Panc1 (cell line): ENCODE results near the gene ENTPD1. TPM values are rescaled to one million over a fixed set of nuclear protein-coding genes. Genes with fewer than 3 reads are reported as not detected.

ENCODE experiments used
- ATAC-seq: fragments of 200-7000 bp; cut with Tn5 transposase; 2 replicates; pipeline ENCODE4 v1.9.1; 2020; ENCODE audit warnings: mild to moderate bottlenecking, moderate library complexity
- BruUV-seq: library from RNA; stranded (reverse); fragments of 400-500 nt; replicated peaks from 2 replicates; lab custom pipeline; 2021; lab: Mats Ljungman, UMichigan
- CTCF ChIA-PET: fragments of 300-600 bp; sonication (Branson Sonifier 250); formaldehyde crosslinking; loops from one replicate; lab custom pipeline; 2022; ENCODE audit warnings: antibody characterized with exemption; lab: Charles Lee
- POLR2A ChIA-PET: fragments of 300-600 bp; sonication (Branson Sonifier 250); formaldehyde crosslinking; loops from one replicate; lab custom pipeline; 2022; ENCODE audit warnings: antibody characterized with exemption; lab: Charles Lee
- DNase-seq: peaks from one replicate; pipeline ENCODE4 v3.0.0-alpha.2; 2010; ENCODE audit warnings: low read depth, low spot score
- H3K27ac ChIP-seq: 2 replicates; pipeline ENCODE4 v1.5.1; 2011; ENCODE audit warnings: mild to moderate bottlenecking, low read length, inconsistent platforms
- H3K27me3 ChIP-seq: fragments of 200-500 bp; sonication (Bioruptor generic); 2 replicates; pipeline ENCODE4 v1.6.0; 2014; ENCODE audit warnings: low read length, inconsistent platforms; ENCODE audit not compliant: control insufficient read depth, insufficient read depth
- H3K36me3 ChIP-seq: fragments of 200-500 bp; sonication (Bioruptor generic); 2 replicates; pipeline ENCODE4 v1.5.1; 2014; ENCODE audit warnings: inconsistent platforms, mild to moderate bottlenecking, low read length, moderate library complexity; ENCODE audit not compliant: control insufficient read depth, insufficient read depth
- H3K4me1 ChIP-seq: 2 replicates; pipeline ENCODE4 v1.5.1; 2011; ENCODE audit warnings: inconsistent platforms, mild to moderate bottlenecking, low read length, moderate library complexity; ENCODE audit not compliant: control insufficient read depth, insufficient read depth
- H3K4me3 ChIP-seq, 2 experiments: 2 replicates each; pipeline ENCODE4 v1.5.1; 2011 to 2012; ENCODE audit warnings: low read depth in 2 of 2, low read length in 2 of 2, mild to moderate bottlenecking in 2 of 2, inconsistent platforms in 1 of 2, moderate library complexity in 1 of 2
- H3K9me3 ChIP-seq: fragments of 200-500 bp; sonication (Bioruptor generic); 2 replicates; pipeline ENCODE4 v1.5.1; 2014; ENCODE audit warnings: low read depth, mild to moderate bottlenecking, inconsistent platforms, low read length, moderate library complexity; ENCODE audit not compliant: control insufficient read depth, insufficient read depth
- POLR2AphosphoS5 ChIP-seq: IDR thresholded peaks from 2 replicates; pipeline ENCODE4 v1.6.1; 2012; ENCODE audit warnings: mild to moderate bottlenecking, low read depth, low read length, moderate library complexity
- SIN3A ChIP-seq: IDR thresholded peaks from 2 replicates; pipeline ENCODE4 v1.6.1; 2012; ENCODE audit warnings: low read depth, mild to moderate bottlenecking, low read length, moderate library complexity, borderline replicate concordance; ENCODE audit not compliant: insufficient read depth
- TCF7L2 ChIP-seq: IDR thresholded peaks from 2 replicates; pipeline ENCODE4 v1.6.1; 2011; ENCODE audit warnings: mild to moderate bottlenecking, low read depth, low read length, inconsistent platforms
- in situ Hi-C: cut with HindIII; loops from 2 replicates; pipeline ENCODE4 v1.10.0; 2016; ENCODE audit warnings: low sequenced_read_pairs, low pct_unique_long_range_greater_than_20kb
- intact Hi-C: fragments of 100-400 bp; cut with micrococcal nuclease; formaldehyde crosslinking; loops from one replicate; pipeline ENCODE4 v1.10.0; 2022; ENCODE audit not compliant: unreplicated experiment
- total RNA-seq: library from RNA; stranded (reverse); gene quantifications from one replicate; pipeline ENCODE4 v1.2.1, GENCODE V29; 2021; ENCODE audit not compliant: unreplicated experiment
- TF ChIP-seq, protein P1 (sequence below): fragments of 450-650 bp; IDR thresholded peaks from 2 replicates; pipeline ENCODE4 v1.5.1; 2017; ENCODE audit warnings: mild to moderate bottlenecking
- TF ChIP-seq, protein P2 (sequence below), 2 experiments: IDR thresholded peaks; 2 replicates each; pipeline ENCODE4 v1.6.1; 2011 to 2012; ENCODE audit warnings: low read depth in 2 of 2, control low read depth in 1 of 2, low read length in 1 of 2, mild to moderate bottlenecking in 1 of 2, moderate library complexity in 1 of 2; ENCODE audit not compliant: insufficient read depth in 1 of 2

Gene ENTPD1
- total RNA-seq, 1 experiment from 2014 or later = 0.31 TPM

DNA sequence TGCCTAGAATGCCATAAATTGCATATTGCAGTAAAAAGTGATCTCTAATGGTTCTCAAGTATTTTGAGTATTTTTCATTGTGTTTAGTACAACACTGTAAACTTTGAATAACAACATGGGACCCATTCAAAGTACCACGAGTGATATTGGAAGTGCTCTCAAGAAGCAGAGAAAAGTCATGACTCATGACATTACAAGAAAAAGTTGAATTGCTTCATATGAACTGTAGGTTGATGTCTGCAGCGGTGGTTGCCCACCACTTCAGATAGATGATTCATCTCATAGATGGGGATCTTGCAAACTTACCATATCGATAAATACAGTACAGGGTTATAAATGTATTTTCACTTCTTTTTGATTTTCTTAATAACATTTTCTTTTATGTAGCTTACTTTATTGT is 33.9 kb downstream of the ENTPD1 start:
- intact Hi-C loops (no loop called here), in situ Hi-C loops (no loop called here)
- ATAC-seq (no peak), DNase-seq (no peak)
- H3K27ac ChIP-seq = no peak overlapping the region
- peaks cover 5% of the 10 kb centered on the region; the same call in 1 of the 2 replicates for H3K27me3 ChIP-seq
- CTCF ChIA-PET = no interaction called here
- POLR2A ChIA-PET = no interaction called here
- H3K4me1 ChIP-seq = no peaks in the 10 kb centered on the region
- no peaks in the 10 kb centered on the region for H3K9me3 ChIP-seq
- no peaks in the 10 kb centered on the region for H3K36me3 ChIP-seq
- no peak overlapping the region for H3K4me3 ChIP-seq
- TF ChIP-seq, protein P1, sequence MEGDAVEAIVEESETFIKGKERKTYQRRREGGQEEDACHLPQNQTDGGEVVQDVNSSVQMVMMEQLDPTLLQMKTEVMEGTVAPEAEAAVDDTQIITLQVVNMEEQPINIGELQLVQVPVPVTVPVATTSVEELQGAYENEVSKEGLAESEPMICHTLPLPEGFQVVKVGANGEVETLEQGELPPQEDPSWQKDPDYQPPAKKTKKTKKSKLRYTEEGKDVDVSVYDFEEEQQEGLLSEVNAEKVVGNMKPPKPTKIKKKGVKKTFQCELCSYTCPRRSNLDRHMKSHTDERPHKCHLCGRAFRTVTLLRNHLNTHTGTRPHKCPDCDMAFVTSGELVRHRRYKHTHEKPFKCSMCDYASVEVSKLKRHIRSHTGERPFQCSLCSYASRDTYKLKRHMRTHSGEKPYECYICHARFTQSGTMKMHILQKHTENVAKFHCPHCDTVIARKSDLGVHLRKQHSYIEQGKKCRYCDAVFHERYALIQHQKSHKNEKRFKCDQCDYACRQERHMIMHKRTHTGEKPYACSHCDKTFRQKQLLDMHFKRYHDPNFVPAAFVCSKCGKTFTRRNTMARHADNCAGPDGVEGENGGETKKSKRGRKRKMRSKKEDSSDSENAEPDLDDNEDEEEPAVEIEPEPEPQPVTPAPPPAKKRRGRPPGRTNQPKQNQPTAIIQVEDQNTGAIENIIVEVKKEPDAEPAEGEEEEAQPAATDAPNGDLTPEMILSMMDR = no peak
- TF ChIP-seq POLR2AphosphoS5 (no peak), TCF7L2 (no peak)
- BruUV-seq = no TSS peak

DNA sequence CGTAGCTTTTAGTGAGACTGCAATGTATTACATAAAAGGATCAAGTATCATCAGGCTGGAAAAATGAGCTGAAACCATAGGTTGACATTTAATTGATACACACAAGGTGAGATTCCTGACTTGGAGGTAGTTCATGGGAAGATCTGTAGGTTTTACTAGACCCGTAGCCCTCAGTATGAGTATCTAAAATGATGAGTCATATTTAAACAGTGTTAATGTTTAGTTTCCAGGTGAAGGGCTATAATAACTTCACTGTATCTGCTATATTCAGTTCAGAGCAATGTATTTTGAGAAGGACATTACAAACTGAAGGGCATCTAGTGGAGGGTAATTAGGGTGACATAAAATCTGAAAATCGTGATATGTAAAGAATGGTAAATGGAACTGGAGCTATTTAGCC is 35.0 kb downstream of the ENTPD1 start:
- H3K27me3 ChIP-seq = peaks cover 7% of the 10 kb centered on the region; the same call in 1 of the 2 replicates
- CTCF ChIA-PET = no interaction called here
- DNase-seq (no peak), ATAC-seq (no peak)
- H3K36me3 ChIP-seq = no peaks in the 10 kb centered on the region
- POLR2A ChIA-PET = interaction anchor here (0.7 kb wide), 1 partner anchor 9 kb away, joined by 3 read pairs; no protein-coding TSS in a partner anchor
- no peaks in the 10 kb centered on the region for H3K9me3 ChIP-seq
- BruUV-seq = no TSS peak
- no peak overlapping the region for H3K4me3 ChIP-seq
- intact Hi-C loops (no loop called here), in situ Hi-C loops (no loop called here)
- no peak overlapping the region for H3K27ac ChIP-seq
- TF ChIP-seq TCF7L2 (no peak), POLR2AphosphoS5 (no peak)
- TF ChIP-seq, protein P1 = no peak
- no peaks in the 10 kb centered on the region for H3K4me1 ChIP-seq

DNA sequence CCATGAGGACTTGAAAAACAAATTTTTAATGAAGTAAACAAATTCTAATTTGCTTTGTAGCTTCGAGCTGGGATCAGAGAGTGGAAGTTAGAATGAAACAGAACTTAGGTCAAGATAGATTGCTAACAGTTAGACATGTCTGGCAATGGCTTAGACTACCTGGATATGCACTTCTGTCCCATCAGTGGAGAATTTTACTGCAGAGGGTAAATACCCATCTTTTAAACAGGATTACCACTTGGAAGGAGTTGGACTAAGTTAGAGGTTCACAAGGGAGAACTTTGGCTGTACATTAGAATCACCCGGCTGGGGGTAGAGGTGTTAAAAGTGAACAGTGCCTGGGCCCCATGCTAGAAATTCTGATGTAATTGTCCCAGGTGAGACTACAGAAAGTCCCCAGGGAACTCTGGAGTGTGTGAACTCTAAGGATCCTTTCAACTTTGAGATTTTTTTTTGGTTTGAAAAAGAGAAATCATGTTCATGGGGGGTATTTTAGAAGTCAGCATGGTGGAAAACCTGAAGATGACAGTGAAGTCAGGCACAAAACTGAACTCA is 35.5 kb downstream of the ENTPD1 start:
- ATAC-seq (no peak), DNase-seq (no peak)
- CTCF ChIA-PET = no interaction called here
- intact Hi-C loops = no loop called here
- no peaks in the 10 kb centered on the region for H3K36me3 ChIP-seq
- no peak overlapping the region for H3K27ac ChIP-seq
- H3K27me3 ChIP-seq = peaks cover 9% of the 10 kb centered on the region; the same call in 1 of the 2 replicates
- H3K4me3 ChIP-seq = no peak overlapping the region
- BruUV-seq = no TSS peak
- POLR2A ChIA-PET = interaction anchor here (0.7 kb wide), 1 partner anchor 9 kb away, joined by 3 read pairs; no protein-coding TSS in a partner anchor
- H3K9me3 ChIP-seq = no peaks in the 10 kb centered on the region
- H3K4me1 ChIP-seq = no peaks in the 10 kb centered on the region
- in situ Hi-C loops = no loop called here
- no peak for TF ChIP-seq SIN3A
- TF ChIP-seq TCF7L2 = no peak
- TF ChIP-seq, protein P1 = no peak
- TF ChIP-seq, protein P2, sequence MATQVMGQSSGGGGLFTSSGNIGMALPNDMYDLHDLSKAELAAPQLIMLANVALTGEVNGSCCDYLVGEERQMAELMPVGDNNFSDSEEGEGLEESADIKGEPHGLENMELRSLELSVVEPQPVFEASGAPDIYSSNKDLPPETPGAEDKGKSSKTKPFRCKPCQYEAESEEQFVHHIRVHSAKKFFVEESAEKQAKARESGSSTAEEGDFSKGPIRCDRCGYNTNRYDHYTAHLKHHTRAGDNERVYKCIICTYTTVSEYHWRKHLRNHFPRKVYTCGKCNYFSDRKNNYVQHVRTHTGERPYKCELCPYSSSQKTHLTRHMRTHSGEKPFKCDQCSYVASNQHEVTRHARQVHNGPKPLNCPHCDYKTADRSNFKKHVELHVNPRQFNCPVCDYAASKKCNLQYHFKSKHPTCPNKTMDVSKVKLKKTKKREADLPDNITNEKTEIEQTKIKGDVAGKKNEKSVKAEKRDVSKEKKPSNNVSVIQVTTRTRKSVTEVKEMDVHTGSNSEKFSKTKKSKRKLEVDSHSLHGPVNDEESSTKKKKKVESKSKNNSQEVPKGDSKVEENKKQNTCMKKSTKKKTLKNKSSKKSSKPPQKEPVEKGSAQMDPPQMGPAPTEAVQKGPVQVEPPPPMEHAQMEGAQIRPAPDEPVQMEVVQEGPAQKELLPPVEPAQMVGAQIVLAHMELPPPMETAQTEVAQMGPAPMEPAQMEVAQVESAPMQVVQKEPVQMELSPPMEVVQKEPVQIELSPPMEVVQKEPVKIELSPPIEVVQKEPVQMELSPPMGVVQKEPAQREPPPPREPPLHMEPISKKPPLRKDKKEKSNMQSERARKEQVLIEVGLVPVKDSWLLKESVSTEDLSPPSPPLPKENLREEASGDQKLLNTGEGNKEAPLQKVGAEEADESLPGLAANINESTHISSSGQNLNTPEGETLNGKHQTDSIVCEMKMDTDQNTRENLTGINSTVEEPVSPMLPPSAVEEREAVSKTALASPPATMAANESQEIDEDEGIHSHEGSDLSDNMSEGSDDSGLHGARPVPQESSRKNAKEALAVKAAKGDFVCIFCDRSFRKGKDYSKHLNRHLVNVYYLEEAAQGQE (IDR thresholded peaks at IDR 0.05; ENCODE audit: insufficient read depth in 1 of 2, low read depth in 2 of 2, low read length in 1 of 2) = no peak
- TF ChIP-seq POLR2AphosphoS5 = no peak
